ENCODE measurements around the gene FIBCD1.

The FIBCD1 gene

GRCh38 chr9:130947618-130948140 lies 8.6 kb upstream of the FIBCD1 start:
- ChIA-PET CTCF (no interaction called here), POLR2A (no interaction called here)
- no peak for DNase-seq (ENCODE audit: extremely low spot score)
- TF ChIP-seq, protein P1, sequence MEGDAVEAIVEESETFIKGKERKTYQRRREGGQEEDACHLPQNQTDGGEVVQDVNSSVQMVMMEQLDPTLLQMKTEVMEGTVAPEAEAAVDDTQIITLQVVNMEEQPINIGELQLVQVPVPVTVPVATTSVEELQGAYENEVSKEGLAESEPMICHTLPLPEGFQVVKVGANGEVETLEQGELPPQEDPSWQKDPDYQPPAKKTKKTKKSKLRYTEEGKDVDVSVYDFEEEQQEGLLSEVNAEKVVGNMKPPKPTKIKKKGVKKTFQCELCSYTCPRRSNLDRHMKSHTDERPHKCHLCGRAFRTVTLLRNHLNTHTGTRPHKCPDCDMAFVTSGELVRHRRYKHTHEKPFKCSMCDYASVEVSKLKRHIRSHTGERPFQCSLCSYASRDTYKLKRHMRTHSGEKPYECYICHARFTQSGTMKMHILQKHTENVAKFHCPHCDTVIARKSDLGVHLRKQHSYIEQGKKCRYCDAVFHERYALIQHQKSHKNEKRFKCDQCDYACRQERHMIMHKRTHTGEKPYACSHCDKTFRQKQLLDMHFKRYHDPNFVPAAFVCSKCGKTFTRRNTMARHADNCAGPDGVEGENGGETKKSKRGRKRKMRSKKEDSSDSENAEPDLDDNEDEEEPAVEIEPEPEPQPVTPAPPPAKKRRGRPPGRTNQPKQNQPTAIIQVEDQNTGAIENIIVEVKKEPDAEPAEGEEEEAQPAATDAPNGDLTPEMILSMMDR (IDR thresholded peaks at IDR 0.05; ENCODE audit: control extremely low read depth, extremely low read depth, low read depth, missing control alignments): no peak

GRCh38 chr9:130946766-130947617 lies 7.9 kb upstream of the FIBCD1 start:
- CTCF ChIA-PET: no interaction called here
- no peak for DNase-seq (ENCODE audit: extremely low spot score)
- TF ChIP-seq, protein P1 (IDR thresholded peaks at IDR 0.05; ENCODE audit: control extremely low read depth, extremely low read depth, low read depth, missing control alignments): no peak
- POLR2A ChIA-PET: no interaction called here

- CTCF ChIA-PET: interaction anchor here (0.7 kb wide), 1 partner anchor 239 kb away, joined by 4 read pairs; no protein-coding TSS in a partner anchor
- TF ChIP-seq, protein P1 (IDR thresholded peaks at IDR 0.05; ENCODE audit: control extremely low read depth, extremely low read depth, low read depth, missing control alignments): no peak
- POLR2A ChIA-PET: no interaction called here
- no peak for DNase-seq (ENCODE audit: extremely low spot score)
These were observed 6.1 kb upstream of the FIBCD1 start for GRCh38 chr9:130945173-130945572.

DNA sequence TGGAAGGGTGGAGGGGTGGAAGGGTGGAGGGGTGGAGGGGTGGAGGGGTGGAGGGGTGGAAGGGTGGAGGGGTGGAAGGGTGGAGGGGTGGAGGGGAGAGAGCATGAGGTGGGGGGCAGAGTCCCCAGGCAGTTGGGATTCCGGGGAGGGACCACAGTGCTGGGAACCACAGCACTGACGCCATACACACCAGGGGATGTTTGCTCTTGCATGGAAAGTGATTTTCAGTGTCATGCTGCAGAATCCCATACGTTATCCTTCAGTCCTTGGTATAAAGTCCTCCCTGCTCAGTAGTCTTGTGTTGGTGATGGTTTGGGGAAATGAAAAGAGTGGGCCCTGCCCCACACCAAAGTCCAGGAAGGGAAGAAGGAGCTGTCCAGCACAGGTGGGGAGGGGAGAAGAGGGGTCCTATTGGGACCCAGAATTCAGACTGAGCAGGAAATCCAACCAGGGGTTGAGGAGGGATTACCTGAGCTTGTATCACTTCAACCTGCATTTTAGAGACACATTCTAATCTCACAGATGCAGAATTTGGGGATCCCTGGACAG lies 5.5 kb upstream of the FIBCD1 start:
- ChIA-PET POLR2A (no interaction called here), CTCF (interaction anchor here (0.7 kb wide), 1 partner anchor 238 kb away, joined by 4 read pairs; no protein-coding TSS in a partner anchor)
- TF ChIP-seq, protein P1 (IDR thresholded peaks at IDR 0.05; ENCODE audit: control extremely low read depth, extremely low read depth, low read depth, missing control alignments): no peak
- no peak for DNase-seq (ENCODE audit: extremely low spot score)

DNA sequence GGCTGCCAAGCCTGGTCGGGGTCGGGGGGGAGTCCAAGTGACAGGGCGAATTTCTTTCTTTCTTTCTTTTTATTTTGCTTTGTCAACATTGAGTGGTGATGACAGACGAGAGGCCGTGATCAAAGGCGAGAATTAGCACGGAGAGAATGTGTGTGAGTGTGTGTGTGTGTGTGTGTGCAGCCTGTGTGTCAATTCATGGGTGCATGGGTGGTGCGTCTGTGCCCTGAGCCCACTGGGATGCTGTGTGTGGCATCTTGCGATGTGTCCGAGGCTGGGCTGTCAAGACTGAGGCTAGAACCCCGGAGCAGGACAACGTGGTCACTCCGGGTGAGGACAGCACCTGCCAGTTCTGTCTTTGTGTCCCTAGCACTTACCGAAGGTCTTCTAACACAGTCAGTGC lies 4.7 kb upstream of the FIBCD1 start:
- TF ChIP-seq, protein P1 (IDR thresholded peaks at IDR 0.05; ENCODE audit: control extremely low read depth, extremely low read depth, low read depth, missing control alignments): no peak
- ChIA-PET CTCF (interaction anchor here (1.2 to 2.4 kb wide), 5 partner anchors 15 to 243 kb away, joined by 3 to 8 read pairs (median 5); no protein-coding TSS in a partner anchor), POLR2A (no interaction called here)
- no peak for DNase-seq (ENCODE audit: extremely low spot score)

GRCh38 chr9:130943221-130943620 lies 4.2 kb upstream of the FIBCD1 start:
- no peak for DNase-seq (ENCODE audit: extremely low spot score)
- POLR2A ChIA-PET: no interaction called here
- TF ChIP-seq, protein P1 (IDR thresholded peaks at IDR 0.05; ENCODE audit: control extremely low read depth, extremely low read depth, low read depth, missing control alignments): no peak
- CTCF ChIA-PET: interaction anchor here (1.2 to 2.4 kb wide), 6 partner anchors 13 to 242 kb away, joined by 3 to 8 read pairs (median 4); no protein-coding TSS in a partner anchor
